ENCODE data around the gene TMEM213.

Gene TMEM213

DNA sequence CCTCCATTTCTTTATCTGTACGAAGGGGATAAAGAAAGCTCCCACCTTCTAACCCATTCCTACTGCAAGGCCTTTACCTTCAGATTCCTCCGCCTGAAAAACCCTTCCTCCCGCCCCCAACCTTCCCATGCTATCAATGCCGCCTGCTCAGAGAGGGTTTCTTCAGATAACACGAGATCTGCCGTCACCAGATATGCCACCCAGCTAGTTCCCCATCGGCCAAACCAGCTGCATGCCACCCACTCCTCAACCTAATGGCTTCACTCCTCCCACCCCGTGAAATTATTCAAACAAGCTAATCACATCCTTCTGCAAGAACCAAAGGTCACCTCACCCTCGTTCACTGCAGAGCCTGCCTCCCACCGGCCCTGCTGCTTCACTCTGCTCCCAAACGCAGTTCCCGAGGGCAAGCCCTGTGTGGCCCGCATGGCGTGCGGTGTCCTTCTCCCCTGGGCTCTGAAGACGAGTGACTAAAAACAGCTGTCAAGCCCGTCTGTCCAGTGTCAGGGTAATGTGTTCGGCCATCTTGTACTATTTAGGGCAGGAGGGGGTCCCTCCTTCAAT lies 46.8 kb upstream of the TMEM213 start:
- no peak for TF ChIP-seq TEAD4 (IDR thresholded peaks at IDR 0.05)

DNA sequence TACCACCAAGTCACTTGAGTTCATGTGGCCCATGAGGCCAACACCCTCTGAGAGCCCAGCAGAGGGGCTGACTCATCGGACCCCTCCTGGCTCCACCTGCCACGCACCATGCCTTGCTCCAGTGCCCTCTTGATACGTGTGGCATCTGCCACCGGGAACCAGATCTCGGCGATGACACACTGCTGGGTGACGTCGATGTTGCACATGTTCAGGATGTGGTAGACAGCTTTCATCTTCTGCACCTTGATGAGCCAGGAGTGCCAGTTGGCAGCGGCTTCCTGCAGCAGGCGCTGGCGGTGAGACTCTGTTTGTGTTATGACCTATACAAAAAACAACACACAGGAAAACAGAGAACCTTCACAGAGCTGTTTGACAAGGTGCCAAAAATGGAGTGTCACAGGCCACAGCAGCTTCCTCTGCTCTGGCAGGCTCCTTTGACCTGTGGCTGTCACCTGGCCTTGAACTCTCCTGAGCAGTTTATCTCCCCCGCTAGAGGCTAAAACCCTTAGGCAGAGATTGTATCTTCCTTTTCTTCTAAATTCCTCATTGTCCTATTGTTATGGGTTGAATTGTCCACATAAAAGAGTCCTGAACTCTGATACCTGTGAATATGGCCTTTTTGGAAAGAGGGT lies 45.2 kb upstream of the TMEM213 start:
- TF ChIP-seq NFIC (IDR thresholded peaks at IDR 0.05) (no peak), CREB1 (IDR thresholded peaks at IDR 0.05; ENCODE audit: low read depth) (peak; percentile 38; the same call in 1 of the 2 replicates), ZBTB7A (IDR thresholded peaks at IDR 0.05; ENCODE audit: low read depth) (no peak), EP300 (IDR thresholded peaks at IDR 0.05; ENCODE audit: borderline replicate concordance) (peak; percentile 60; the same call in 1 of the 2 replicates), TAF1 (IDR thresholded peaks at IDR 0.05; ENCODE audit: low read depth) (no peak), TCF12 (IDR thresholded peaks at IDR 0.05; ENCODE audit: low read depth) (peak; percentile 72), EGR1 (IDR thresholded peaks at IDR 0.05) (no peak), CEBPB (IDR thresholded peaks at IDR 0.05) (no peak), TEAD4 (IDR thresholded peaks at IDR 0.05) (peak; percentile 81), FOXM1 (IDR thresholded peaks at IDR 0.05; ENCODE audit: borderline replicate concordance, low read depth) (peak; percentile 23; the same call in 1 of the 2 replicates), RAD21 (IDR thresholded peaks at IDR 0.05; ENCODE audit: low read depth) (no peak), YY1 (IDR thresholded peaks at IDR 0.05; ENCODE audit: low read depth) (peak; percentile 55; the same call in 1 of the 2 replicates)
- TF ChIP-seq, protein P1, sequence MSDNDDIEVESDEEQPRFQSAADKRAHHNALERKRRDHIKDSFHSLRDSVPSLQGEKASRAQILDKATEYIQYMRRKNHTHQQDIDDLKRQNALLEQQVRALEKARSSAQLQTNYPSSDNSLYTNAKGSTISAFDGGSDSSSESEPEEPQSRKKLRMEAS (IDR thresholded peaks at IDR 0.05) = peak; percentile 75
- TF ChIP-seq, protein P2, sequence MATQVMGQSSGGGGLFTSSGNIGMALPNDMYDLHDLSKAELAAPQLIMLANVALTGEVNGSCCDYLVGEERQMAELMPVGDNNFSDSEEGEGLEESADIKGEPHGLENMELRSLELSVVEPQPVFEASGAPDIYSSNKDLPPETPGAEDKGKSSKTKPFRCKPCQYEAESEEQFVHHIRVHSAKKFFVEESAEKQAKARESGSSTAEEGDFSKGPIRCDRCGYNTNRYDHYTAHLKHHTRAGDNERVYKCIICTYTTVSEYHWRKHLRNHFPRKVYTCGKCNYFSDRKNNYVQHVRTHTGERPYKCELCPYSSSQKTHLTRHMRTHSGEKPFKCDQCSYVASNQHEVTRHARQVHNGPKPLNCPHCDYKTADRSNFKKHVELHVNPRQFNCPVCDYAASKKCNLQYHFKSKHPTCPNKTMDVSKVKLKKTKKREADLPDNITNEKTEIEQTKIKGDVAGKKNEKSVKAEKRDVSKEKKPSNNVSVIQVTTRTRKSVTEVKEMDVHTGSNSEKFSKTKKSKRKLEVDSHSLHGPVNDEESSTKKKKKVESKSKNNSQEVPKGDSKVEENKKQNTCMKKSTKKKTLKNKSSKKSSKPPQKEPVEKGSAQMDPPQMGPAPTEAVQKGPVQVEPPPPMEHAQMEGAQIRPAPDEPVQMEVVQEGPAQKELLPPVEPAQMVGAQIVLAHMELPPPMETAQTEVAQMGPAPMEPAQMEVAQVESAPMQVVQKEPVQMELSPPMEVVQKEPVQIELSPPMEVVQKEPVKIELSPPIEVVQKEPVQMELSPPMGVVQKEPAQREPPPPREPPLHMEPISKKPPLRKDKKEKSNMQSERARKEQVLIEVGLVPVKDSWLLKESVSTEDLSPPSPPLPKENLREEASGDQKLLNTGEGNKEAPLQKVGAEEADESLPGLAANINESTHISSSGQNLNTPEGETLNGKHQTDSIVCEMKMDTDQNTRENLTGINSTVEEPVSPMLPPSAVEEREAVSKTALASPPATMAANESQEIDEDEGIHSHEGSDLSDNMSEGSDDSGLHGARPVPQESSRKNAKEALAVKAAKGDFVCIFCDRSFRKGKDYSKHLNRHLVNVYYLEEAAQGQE (IDR thresholded peaks at IDR 0.05; ENCODE audit: low read depth) = no peak
- TF ChIP-seq, protein P3, sequence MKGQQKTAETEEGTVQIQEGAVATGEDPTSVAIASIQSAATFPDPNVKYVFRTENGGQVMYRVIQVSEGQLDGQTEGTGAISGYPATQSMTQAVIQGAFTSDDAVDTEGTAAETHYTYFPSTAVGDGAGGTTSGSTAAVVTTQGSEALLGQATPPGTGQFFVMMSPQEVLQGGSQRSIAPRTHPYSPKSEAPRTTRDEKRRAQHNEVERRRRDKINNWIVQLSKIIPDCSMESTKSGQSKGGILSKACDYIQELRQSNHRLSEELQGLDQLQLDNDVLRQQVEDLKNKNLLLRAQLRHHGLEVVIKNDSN (IDR thresholded peaks at IDR 0.05) = no peak

DNA sequence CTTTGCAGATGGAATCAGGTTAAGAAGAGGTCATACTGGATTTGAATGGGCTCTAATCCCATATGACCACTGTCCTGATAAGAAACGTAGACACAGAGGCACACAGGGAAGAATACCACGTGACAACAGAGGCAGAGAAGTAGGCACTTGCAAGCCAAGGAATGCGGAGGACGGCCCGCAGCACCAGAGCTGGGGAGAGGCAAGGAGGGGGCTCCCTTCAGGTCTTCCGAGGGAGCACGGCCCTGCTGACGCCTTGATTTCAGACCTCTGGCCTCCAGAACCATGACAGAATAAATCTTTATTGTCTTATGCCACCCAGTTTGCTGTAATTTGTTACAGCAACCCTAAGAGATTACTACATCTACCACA lies 44.7 kb upstream of the TMEM213 start:
- TF ChIP-seq NFIC (IDR thresholded peaks at IDR 0.05) (no peak), CREB1 (IDR thresholded peaks at IDR 0.05; ENCODE audit: low read depth) (no peak), TCF12 (IDR thresholded peaks at IDR 0.05; ENCODE audit: low read depth) (no peak), TAF1 (IDR thresholded peaks at IDR 0.05; ENCODE audit: low read depth) (no peak), YY1 (IDR thresholded peaks at IDR 0.05; ENCODE audit: low read depth) (no peak), CEBPB (IDR thresholded peaks at IDR 0.05) (no peak), TEAD4 (IDR thresholded peaks at IDR 0.05) (no peak), EGR1 (IDR thresholded peaks at IDR 0.05) (no peak), RAD21 (IDR thresholded peaks at IDR 0.05; ENCODE audit: low read depth) (no peak), FOXM1 (IDR thresholded peaks at IDR 0.05; ENCODE audit: borderline replicate concordance, low read depth) (no peak), ZBTB7A (IDR thresholded peaks at IDR 0.05; ENCODE audit: low read depth) (no peak), EP300 (IDR thresholded peaks at IDR 0.05; ENCODE audit: borderline replicate concordance) (no peak)
- TF ChIP-seq, protein P3 (IDR thresholded peaks at IDR 0.05) = no peak
- TF ChIP-seq, protein P2 (IDR thresholded peaks at IDR 0.05; ENCODE audit: low read depth) = no peak
- TF ChIP-seq, protein P1 (IDR thresholded peaks at IDR 0.05) = no peak

DNA sequence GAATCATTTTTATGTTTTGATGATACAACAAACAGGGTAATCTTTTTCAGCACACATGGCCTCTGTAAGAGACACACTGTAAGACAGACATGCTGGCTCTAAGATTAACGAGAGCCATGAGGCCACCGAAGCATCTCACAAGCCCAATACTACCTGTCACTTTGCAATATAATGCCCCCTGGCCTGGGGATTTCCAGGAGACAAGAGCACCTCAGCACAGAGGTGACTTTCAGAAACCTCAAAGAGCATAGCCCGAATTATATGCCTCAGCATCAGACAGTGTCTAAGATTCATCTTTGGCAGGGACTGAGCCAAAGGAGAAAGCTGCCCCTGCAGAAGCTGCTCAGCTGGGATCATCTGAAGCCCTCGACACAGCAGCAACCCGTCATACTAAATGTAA lies 44.2 kb upstream of the TMEM213 start:
- no peak for TF ChIP-seq EGR1 (IDR thresholded peaks at IDR 0.05)
- no peak for TF ChIP-seq ZBTB7A (IDR thresholded peaks at IDR 0.05; ENCODE audit: low read depth)
- no peak for TF ChIP-seq TCF12 (IDR thresholded peaks at IDR 0.05; ENCODE audit: low read depth)
- no peak for TF ChIP-seq YY1 (IDR thresholded peaks at IDR 0.05; ENCODE audit: low read depth)
- TF ChIP-seq, protein P1 (IDR thresholded peaks at IDR 0.05) = no peak
- TF ChIP-seq CEBPB (IDR thresholded peaks at IDR 0.05) = no peak
- TF ChIP-seq FOXM1 (IDR thresholded peaks at IDR 0.05; ENCODE audit: borderline replicate concordance, low read depth) = no peak
- TF ChIP-seq RAD21 (IDR thresholded peaks at IDR 0.05; ENCODE audit: low read depth) = no peak
- no peak for TF ChIP-seq TAF1 (IDR thresholded peaks at IDR 0.05; ENCODE audit: low read depth)
- no peak for TF ChIP-seq CREB1 (IDR thresholded peaks at IDR 0.05; ENCODE audit: low read depth)
- no peak for TF ChIP-seq EP300 (IDR thresholded peaks at IDR 0.05; ENCODE audit: borderline replicate concordance)
- TF ChIP-seq, protein P3 (IDR thresholded peaks at IDR 0.05) = no peak
- TF ChIP-seq, protein P2 (IDR thresholded peaks at IDR 0.05; ENCODE audit: low read depth) = no peak
- TF ChIP-seq TEAD4 (IDR thresholded peaks at IDR 0.05) = no peak
- no peak for TF ChIP-seq NFIC (IDR thresholded peaks at IDR 0.05)
